ENCODE data around the gene DELE1. TPM values are rescaled to one million over a fixed set of nuclear protein-coding genes. Genes with fewer than 3 reads are reported as not detected.

DELE1 gene
- total RNA-seq, 1 donor from 2014 or later, result 62.3 TPM

- TF ChIP-seq CTCF (IDR thresholded peaks at IDR 0.05; ENCODE audit: insufficient read depth, low read length, poor library complexity, severe bottlenecking), result no peak
- peaks cover 9% of the 10 kb centered on the region for H3K27me3 ChIP-seq (ENCODE audit: control insufficient read depth, insufficient read depth, low read length)
- no peak for DNase-seq (ENCODE audit: low read depth)
- no peaks in the 10 kb centered on the region for H3K36me3 ChIP-seq (ENCODE audit: control insufficient read depth, insufficient read depth, low read length)
- no peak overlapping the region for H3K4me3 ChIP-seq (ENCODE audit: low read depth, low read length)
These were observed 21.9 kb downstream of the DELE1 start for GRCh38 chr5:141945511-141946051.

- DNase-seq (ENCODE audit: low read depth), result no peak
- H3K36me3 ChIP-seq (ENCODE audit: control insufficient read depth, insufficient read depth, low read length), result no peaks in the 10 kb centered on the region
- TF ChIP-seq CTCF (IDR thresholded peaks at IDR 0.05; ENCODE audit: insufficient read depth, low read length, poor library complexity, severe bottlenecking), result no peak
- H3K27me3 ChIP-seq (ENCODE audit: control insufficient read depth, insufficient read depth, low read length), result peaks cover 9% of the 10 kb centered on the region
- H3K4me3 ChIP-seq (ENCODE audit: low read depth, low read length), result no peak overlapping the region
These were observed 23.6 kb downstream of the DELE1 start for GRCh38 chr5:141947316-141947715.

GRCh38 chr5:141948812-141949211 is 25.1 kb downstream of the DELE1 start:
- TF ChIP-seq CTCF (IDR thresholded peaks at IDR 0.05; ENCODE audit: insufficient read depth, low read length, poor library complexity, severe bottlenecking), result no peak
- no peak for DNase-seq (ENCODE audit: low read depth)
- Histone ChIP-seq H3K36me3 (ENCODE audit: control insufficient read depth, insufficient read depth, low read length) (no peaks in the 10 kb centered on the region), H3K27me3 (ENCODE audit: control insufficient read depth, insufficient read depth, low read length) (peaks cover 9% of the 10 kb centered on the region), H3K4me3 (ENCODE audit: low read depth, low read length) (no peak overlapping the region)

- DNase-seq (ENCODE audit: low read depth), result no peak
- Histone ChIP-seq H3K4me3 (ENCODE audit: low read depth, low read length) (no peak overlapping the region), H3K36me3 (ENCODE audit: control insufficient read depth, insufficient read depth, low read length) (no peaks in the 10 kb centered on the region), H3K27me3 (ENCODE audit: control insufficient read depth, insufficient read depth, low read length) (peaks cover 9% of the 10 kb centered on the region)
- TF ChIP-seq CTCF (IDR thresholded peaks at IDR 0.05; ENCODE audit: insufficient read depth, low read length, poor library complexity, severe bottlenecking), result no peak
These were observed 25.8 kb downstream of the DELE1 start for GRCh38 chr5:141949511-141949910.

GRCh38 chr5:141950207-141951005 is 26.7 kb downstream of the DELE1 start:
- Histone ChIP-seq H3K36me3 (ENCODE audit: control insufficient read depth, insufficient read depth, low read length) (no peaks in the 10 kb centered on the region), H3K4me3 (ENCODE audit: low read depth, low read length) (no peak overlapping the region), H3K27me3 (ENCODE audit: control insufficient read depth, insufficient read depth, low read length) (peaks cover 4% of the 10 kb centered on the region)
- no peak for DNase-seq (ENCODE audit: low read depth)
- TF ChIP-seq CTCF (IDR thresholded peaks at IDR 0.05; ENCODE audit: insufficient read depth, low read length, poor library complexity, severe bottlenecking), result no peak
